GM12891 (cell line): ENCODE data around the gene FUBP3.

ENCODE experiments used
- PAX5 ChIP-seq: IDR thresholded peaks from 2 replicates; pipeline ENCODE4 v1.6.1; 2011; ENCODE audit warnings: low read length, moderate library complexity, mild to moderate bottlenecking; ENCODE audit not compliant: insufficient read depth, severe bottlenecking
- POLR2A ChIP-seq: IDR thresholded peaks from 2 replicates; pipeline ENCODE4 v1.6.1; 2011; ENCODE audit warnings: low read depth, low read length, control low read depth
- POLR2AphosphoS5 ChIP-seq: IDR thresholded peaks from 2 replicates; pipeline ENCODE4 v1.6.1; 2011; ENCODE audit warnings: low read depth, low read length, control low read depth
- SPI1 ChIP-seq: IDR thresholded peaks from 2 replicates; pipeline ENCODE4 v1.6.1; 2011; ENCODE audit warnings: low read depth, low read length, control low read depth
- TAF1 ChIP-seq: IDR thresholded peaks from 2 replicates; pipeline ENCODE4 v1.6.1; 2011; ENCODE audit warnings: low read depth, low read length, control low read depth

DNA sequence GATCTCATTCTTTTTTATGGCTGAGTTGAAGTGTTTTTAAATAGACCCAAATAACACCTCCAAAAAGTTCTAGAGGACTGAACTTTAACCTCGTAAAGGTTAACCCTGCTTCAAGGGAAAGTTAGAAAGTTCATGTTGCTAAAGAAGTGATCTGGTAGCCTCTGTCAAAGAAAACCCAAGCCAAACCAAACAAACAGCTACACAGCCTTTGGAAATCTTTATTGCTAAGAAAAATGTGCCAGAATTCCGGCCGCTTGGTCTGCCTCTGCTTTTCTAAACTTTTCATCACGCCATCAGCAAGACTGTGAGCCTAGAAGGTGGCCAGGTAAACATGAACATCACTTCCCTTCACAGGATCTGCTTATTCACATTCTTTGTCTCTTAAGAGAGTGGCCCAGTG is 17.9 kb downstream of the FUBP3 start:
- TF ChIP-seq POLR2A (no peak), POLR2AphosphoS5 (no peak), TAF1 (no peak), PAX5 (no peak), SPI1 (no peak)
